AG04449 (cell line): Measurements from ENCODE around the gene DIPK1A.

Experiments
- CTCF ChIA-PET: fragments of 350-600 bp; formaldehyde crosslinking; extraction: SDS; loops from one replicate; lab custom pipeline; 2021; ENCODE audit warnings: antibody characterized with exemption; lab: Yijun Ruan, JAX
- POLR2A ChIA-PET: fragments of 400-600, 350-600 bp; formaldehyde crosslinking; extraction: SDS; loops from one replicate; lab custom pipeline; 2020; ENCODE audit warnings: antibody characterized with exemption, inconsistent platforms; lab: Yijun Ruan, JAX
- DNase-seq: peaks from one replicate; pipeline ENCODE4 v3.0.0-alpha.2; 2010; ENCODE audit warnings: low read depth, low spot score
- H3K4me3 ChIP-seq: 2 replicates; pipeline ENCODE4 v1.5.1; 2011; ENCODE audit warnings: low read depth, mild to moderate bottlenecking, control low read depth, low read length
- CTCF ChIP-seq: IDR thresholded peaks from one replicate; pipeline ENCODE4 v1.5.1; 2011; ENCODE audit warnings: mild to moderate bottlenecking, moderate library complexity, low read length, control low read depth, inconsistent platforms; ENCODE audit not compliant: insufficient read depth; ENCODE audit errors: missing control alignments

DIPK1A gene

GRCh38 chr1:92924501-92924900 is 36.8 kb downstream of the DIPK1A start:
- DNase-seq: no peak
- H3K4me3 ChIP-seq: no peak overlapping the region
- POLR2A ChIA-PET: no interaction called here
- CTCF ChIA-PET: interaction anchor here (1.4 to 2.7 kb wide), 2 partner anchors 65 to 73 kb away, joined by 4 to 10 read pairs; no protein-coding TSS in a partner anchor
- TF ChIP-seq CTCF: no peak

- ChIA-PET CTCF (no interaction called here), POLR2A (no interaction called here)
- DNase-seq: no peak
- TF ChIP-seq CTCF: no peak
- no peak overlapping the region for H3K4me3 ChIP-seq
These were observed 37.6 kb downstream of the DIPK1A start for GRCh38 chr1:92923664-92924063.

GRCh38 chr1:92922356-92923035 is 38.8 kb downstream of the DIPK1A start:
- no peak for TF ChIP-seq CTCF
- no peak for DNase-seq
- no peak overlapping the region for H3K4me3 ChIP-seq
- POLR2A ChIA-PET: no interaction called here
- CTCF ChIA-PET: interaction anchor here (1.0 kb wide), 1 partner anchor 72 kb away, joined by 3 read pairs; no protein-coding TSS in a partner anchor

GRCh38 chr1:92921031-92922023 is 39.9 kb downstream of the DIPK1A start:
- H3K4me3 ChIP-seq: no peak overlapping the region
- DNase-seq: no peak
- CTCF ChIA-PET: interaction anchor here (1.6 kb wide), 1 partner anchor 73 kb away, joined by 5 read pairs; no protein-coding TSS in a partner anchor
- no peak for TF ChIP-seq CTCF
- POLR2A ChIA-PET: no interaction called here

GRCh38 chr1:92916899-92917298 is 44.4 kb downstream of the DIPK1A start:
- no peak overlapping the region for H3K4me3 ChIP-seq
- ChIA-PET POLR2A (no interaction called here), CTCF (no interaction called here)
- no peak for DNase-seq
- no peak for TF ChIP-seq CTCF

GRCh38 chr1:92915547-92915946 is 45.7 kb downstream of the DIPK1A start:
- no peak for DNase-seq
- TF ChIP-seq CTCF: no peak
- no peak overlapping the region for H3K4me3 ChIP-seq
- POLR2A ChIA-PET: interaction anchor here (0.7 kb wide), 1 partner anchor 14 kb away, joined by 3 read pairs; no protein-coding TSS in a partner anchor
- CTCF ChIA-PET: no interaction called here
